Measurements from ENCODE around the gene PYGB. TPM values are rescaled to one million over a fixed set of nuclear protein-coding genes. Genes with fewer than 3 reads are reported as not detected.

The PYGB gene
- total RNA-seq, 1 experiment from 2014 or later: 220 TPM

DNA sequence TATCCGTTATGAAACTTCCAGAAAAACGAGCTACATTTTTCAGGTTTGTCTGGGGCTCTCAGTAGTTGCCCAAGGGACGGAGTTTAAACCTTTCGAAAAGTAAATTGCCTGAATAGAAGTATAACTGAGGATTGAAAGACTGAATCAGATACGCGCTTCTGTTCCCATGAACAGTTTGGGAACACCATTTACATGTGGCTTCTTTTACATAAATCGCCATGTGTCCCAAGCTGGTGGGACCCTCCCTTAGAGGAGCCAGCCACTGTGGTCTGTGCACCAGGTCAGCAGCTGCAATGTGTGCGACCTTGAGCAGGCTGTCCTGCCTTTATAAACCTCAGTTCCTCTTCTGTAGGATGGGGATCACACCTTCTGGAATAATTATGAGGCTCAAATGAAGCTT lies 41.3 kb upstream of the PYGB start:
- intact Hi-C loops (cut with micrococcal nuclease; ENCODE audit: unreplicated experiment): no loop called here
- H3K9me3 ChIP-seq (ENCODE audit: control insufficient read depth, insufficient read depth, low read depth, low read length): no peaks in the 10 kb centered on the region
- no peak overlapping the region for H3K4me3 ChIP-seq (ENCODE audit: low read depth in 2 of 2, low read length in 2 of 2)
- ATAC-seq (no peak), DNase-seq (ENCODE audit: low read depth, low spot score) (no peak)
- TF ChIP-seq POLR2AphosphoS5 (IDR thresholded peaks at IDR 0.05; ENCODE audit: low read depth, low read length) (no peak), SIN3A (IDR thresholded peaks at IDR 0.05; ENCODE audit: borderline replicate concordance, insufficient read depth, low read depth, low read length) (no peak), TCF7L2 (IDR thresholded peaks at IDR 0.05; ENCODE audit: low read depth, low read length) (no peak)
- TF ChIP-seq, protein P1, sequence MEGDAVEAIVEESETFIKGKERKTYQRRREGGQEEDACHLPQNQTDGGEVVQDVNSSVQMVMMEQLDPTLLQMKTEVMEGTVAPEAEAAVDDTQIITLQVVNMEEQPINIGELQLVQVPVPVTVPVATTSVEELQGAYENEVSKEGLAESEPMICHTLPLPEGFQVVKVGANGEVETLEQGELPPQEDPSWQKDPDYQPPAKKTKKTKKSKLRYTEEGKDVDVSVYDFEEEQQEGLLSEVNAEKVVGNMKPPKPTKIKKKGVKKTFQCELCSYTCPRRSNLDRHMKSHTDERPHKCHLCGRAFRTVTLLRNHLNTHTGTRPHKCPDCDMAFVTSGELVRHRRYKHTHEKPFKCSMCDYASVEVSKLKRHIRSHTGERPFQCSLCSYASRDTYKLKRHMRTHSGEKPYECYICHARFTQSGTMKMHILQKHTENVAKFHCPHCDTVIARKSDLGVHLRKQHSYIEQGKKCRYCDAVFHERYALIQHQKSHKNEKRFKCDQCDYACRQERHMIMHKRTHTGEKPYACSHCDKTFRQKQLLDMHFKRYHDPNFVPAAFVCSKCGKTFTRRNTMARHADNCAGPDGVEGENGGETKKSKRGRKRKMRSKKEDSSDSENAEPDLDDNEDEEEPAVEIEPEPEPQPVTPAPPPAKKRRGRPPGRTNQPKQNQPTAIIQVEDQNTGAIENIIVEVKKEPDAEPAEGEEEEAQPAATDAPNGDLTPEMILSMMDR (IDR thresholded peaks at IDR 0.05): no peak
- TF ChIP-seq, protein P2, sequence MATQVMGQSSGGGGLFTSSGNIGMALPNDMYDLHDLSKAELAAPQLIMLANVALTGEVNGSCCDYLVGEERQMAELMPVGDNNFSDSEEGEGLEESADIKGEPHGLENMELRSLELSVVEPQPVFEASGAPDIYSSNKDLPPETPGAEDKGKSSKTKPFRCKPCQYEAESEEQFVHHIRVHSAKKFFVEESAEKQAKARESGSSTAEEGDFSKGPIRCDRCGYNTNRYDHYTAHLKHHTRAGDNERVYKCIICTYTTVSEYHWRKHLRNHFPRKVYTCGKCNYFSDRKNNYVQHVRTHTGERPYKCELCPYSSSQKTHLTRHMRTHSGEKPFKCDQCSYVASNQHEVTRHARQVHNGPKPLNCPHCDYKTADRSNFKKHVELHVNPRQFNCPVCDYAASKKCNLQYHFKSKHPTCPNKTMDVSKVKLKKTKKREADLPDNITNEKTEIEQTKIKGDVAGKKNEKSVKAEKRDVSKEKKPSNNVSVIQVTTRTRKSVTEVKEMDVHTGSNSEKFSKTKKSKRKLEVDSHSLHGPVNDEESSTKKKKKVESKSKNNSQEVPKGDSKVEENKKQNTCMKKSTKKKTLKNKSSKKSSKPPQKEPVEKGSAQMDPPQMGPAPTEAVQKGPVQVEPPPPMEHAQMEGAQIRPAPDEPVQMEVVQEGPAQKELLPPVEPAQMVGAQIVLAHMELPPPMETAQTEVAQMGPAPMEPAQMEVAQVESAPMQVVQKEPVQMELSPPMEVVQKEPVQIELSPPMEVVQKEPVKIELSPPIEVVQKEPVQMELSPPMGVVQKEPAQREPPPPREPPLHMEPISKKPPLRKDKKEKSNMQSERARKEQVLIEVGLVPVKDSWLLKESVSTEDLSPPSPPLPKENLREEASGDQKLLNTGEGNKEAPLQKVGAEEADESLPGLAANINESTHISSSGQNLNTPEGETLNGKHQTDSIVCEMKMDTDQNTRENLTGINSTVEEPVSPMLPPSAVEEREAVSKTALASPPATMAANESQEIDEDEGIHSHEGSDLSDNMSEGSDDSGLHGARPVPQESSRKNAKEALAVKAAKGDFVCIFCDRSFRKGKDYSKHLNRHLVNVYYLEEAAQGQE (IDR thresholded peaks at IDR 0.05; ENCODE audit: insufficient read depth in 1 of 2, low read depth in 2 of 2, low read length in 1 of 2): no peak
- H3K36me3 ChIP-seq (ENCODE audit: control insufficient read depth, insufficient read depth, low read length): peaks cover 6% of the 10 kb centered on the region; the same call in 1 of the 2 replicates
- no peak overlapping the region for H3K27ac ChIP-seq (ENCODE audit: low read length)
- H3K27me3 ChIP-seq (ENCODE audit: control insufficient read depth, insufficient read depth, low read length): no peaks in the 10 kb centered on the region
- no TSS peak for BruUV-seq (replicated peaks)
- POLR2A ChIA-PET: no interaction called here
- in situ Hi-C loops (cut with HindIII; ENCODE audit: low pct_unique_long_range_greater_than_20kb, low sequenced_read_pairs): no loop called here
- peaks cover 13% of the 10 kb centered on the region for H3K4me1 ChIP-seq (ENCODE audit: control insufficient read depth, insufficient read depth, low read length)
- CTCF ChIA-PET: no interaction called here

DNA sequence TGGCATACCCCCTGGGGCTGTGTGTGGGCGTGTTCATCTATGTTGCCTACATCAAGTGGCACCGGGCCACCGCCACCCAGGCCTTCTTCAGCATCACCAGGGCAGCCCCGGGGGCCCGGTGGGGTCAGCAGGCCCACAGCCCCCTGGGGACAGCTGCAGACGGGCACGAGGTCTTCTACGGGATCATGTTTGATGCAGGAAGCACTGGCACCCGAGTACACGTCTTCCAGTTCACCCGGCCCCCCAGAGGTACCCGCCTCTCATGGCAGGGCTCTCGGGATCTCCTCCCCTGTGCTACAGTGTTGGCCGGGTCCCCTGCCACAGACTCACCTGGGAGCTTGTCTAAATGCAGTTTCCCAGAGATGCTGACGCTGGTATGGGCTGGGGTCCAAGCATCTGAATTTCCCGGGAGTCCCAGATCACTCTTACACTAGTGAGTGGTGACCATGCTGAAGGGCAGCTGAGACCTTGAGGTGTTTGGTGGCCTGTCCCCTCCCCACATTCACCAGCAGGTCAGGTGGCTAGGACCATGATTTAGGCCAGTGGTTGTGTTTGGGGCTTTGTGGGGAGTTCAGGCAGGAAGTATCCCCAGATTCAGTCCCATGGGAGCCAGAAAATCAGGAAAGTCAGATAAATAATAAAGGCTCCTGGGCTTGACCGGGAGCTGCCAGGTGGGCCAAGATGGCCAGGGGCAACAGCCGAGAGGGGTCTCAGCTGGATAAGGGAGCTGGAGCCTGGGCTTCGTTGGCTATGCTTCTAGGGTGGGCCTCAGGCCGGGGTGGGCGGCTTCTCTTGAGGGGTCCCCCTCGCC lies 40.5 kb upstream of the PYGB start:
- in situ Hi-C loops (cut with HindIII; ENCODE audit: low pct_unique_long_range_greater_than_20kb, low sequenced_read_pairs) (no loop called here), intact Hi-C loops (cut with micrococcal nuclease; ENCODE audit: unreplicated experiment) (no loop called here)
- ChIA-PET POLR2A (no interaction called here), CTCF (interaction anchor here (0.6 kb wide), 1 partner anchor 16 kb away, joined by 5 read pairs; no protein-coding TSS in a partner anchor)
- BruUV-seq (replicated peaks): no TSS peak
- ATAC-seq (no peak), DNase-seq (ENCODE audit: low read depth, low spot score) (no peak)
- no peaks in the 10 kb centered on the region for H3K27me3 ChIP-seq (ENCODE audit: control insufficient read depth, insufficient read depth, low read length)
- peaks cover 6% of the 10 kb centered on the region for H3K36me3 ChIP-seq (ENCODE audit: control insufficient read depth, insufficient read depth, low read length)
- no peak for TF ChIP-seq POLR2AphosphoS5 (IDR thresholded peaks at IDR 0.05; ENCODE audit: low read depth, low read length)
- TF ChIP-seq, protein P1 (IDR thresholded peaks at IDR 0.05): no peak
- TF ChIP-seq SIN3A (IDR thresholded peaks at IDR 0.05; ENCODE audit: borderline replicate concordance, insufficient read depth, low read depth, low read length): no peak
- TF ChIP-seq, protein P2 (IDR thresholded peaks at IDR 0.05; ENCODE audit: insufficient read depth in 1 of 2, low read depth in 2 of 2, low read length in 1 of 2): no peak
- TF ChIP-seq TCF7L2 (IDR thresholded peaks at IDR 0.05; ENCODE audit: low read depth, low read length): no peak
- no peak overlapping the region for H3K27ac ChIP-seq (ENCODE audit: low read length)
- peaks cover 13% of the 10 kb centered on the region for H3K4me1 ChIP-seq (ENCODE audit: control insufficient read depth, insufficient read depth, low read length)
- no peak overlapping the region for H3K4me3 ChIP-seq (ENCODE audit: low read depth in 2 of 2, low read length in 2 of 2)
- H3K9me3 ChIP-seq (ENCODE audit: control insufficient read depth, insufficient read depth, low read depth, low read length): no peaks in the 10 kb centered on the region

Measured in Panc1 (cell line).